Measurements from ENCODE around the gene UBL4B.

Gene UBL4B

GRCh38 chr1:110085671-110086070, 26.6 kb upstream of the UBL4B start:
- DNase-seq (ENCODE audit: low read depth) = no peak

GRCh38 chr1:110086961-110087360, 25.3 kb upstream of the UBL4B start:
- no peak for DNase-seq (ENCODE audit: low read depth)

- peak; percentile 32 for DNase-seq (ENCODE audit: low read depth)
Measured at GRCh38 chr1:110087812-110088738, 24.2 kb upstream of the UBL4B start.

GRCh38 chr1:110088739-110089316, 23.4 kb upstream of the UBL4B start:
- DNase-seq (ENCODE audit: low read depth) = no peak

GRCh38 chr1:110089561-110090275, 22.5 kb upstream of the UBL4B start:
- no peak for DNase-seq (ENCODE audit: low read depth)

- DNase-seq (ENCODE audit: low read depth) = no peak
Measured at GRCh38 chr1:110091381-110091780, 20.9 kb upstream of the UBL4B start.

- no peak for DNase-seq (ENCODE audit: low read depth)
Measured at GRCh38 chr1:110091791-110092190, 20.5 kb upstream of the UBL4B start.

GRCh38 chr1:110092991-110093390, 19.3 kb upstream of the UBL4B start:
- DNase-seq (ENCODE audit: low read depth) = no peak

- DNase-seq (ENCODE audit: low read depth) = no peak
Measured at GRCh38 chr1:110094931-110095654, 17.1 kb upstream of the UBL4B start.

- DNase-seq (ENCODE audit: low read depth) = no peak
Measured at GRCh38 chr1:110097507-110098221, 14.6 kb upstream of the UBL4B start.

- DNase-seq (ENCODE audit: low read depth) = no peak
Measured at GRCh38 chr1:110098222-110099026, 13.8 kb upstream of the UBL4B start.

GRCh38 chr1:110100335-110100734, 11.9 kb upstream of the UBL4B start:
- DNase-seq (ENCODE audit: low read depth) = no peak

GRCh38 chr1:110102081-110102480, 10.2 kb upstream of the UBL4B start:
- DNase-seq (ENCODE audit: low read depth) = no peak

GRCh38 chr1:110106013-110106941, 6.0 kb upstream of the UBL4B start:
- DNase-seq (ENCODE audit: low read depth) = peak; percentile 28

GRCh38 chr1:110107867-110108469, 4.3 kb upstream of the UBL4B start:
- no peak for DNase-seq (ENCODE audit: low read depth)

- no peak for DNase-seq (ENCODE audit: low read depth)
Measured at GRCh38 chr1:110111081-110111480, 1.2 kb upstream of the UBL4B start.

GRCh38 chr1:110112656-110113055, 413 bp downstream of the UBL4B start:
- no peak for DNase-seq (ENCODE audit: low read depth)

GRCh38 chr1:110113551-110113950, 1.3 kb downstream of the UBL4B start:
- DNase-seq (ENCODE audit: low read depth) = no peak

GRCh38 chr1:110114173-110114572, 1.9 kb downstream of the UBL4B start:
- no peak for DNase-seq (ENCODE audit: low read depth)

Measured in GM04504 (cell line).